PC-9 (cell line): ENCODE measurements around the gene MUC5AC. TPM values are rescaled to one million over a fixed set of nuclear protein-coding genes. Genes with fewer than 3 reads are reported as not detected.

Experiments used
- BruUV-seq: library from RNA; stranded (reverse); fragments of 400-500 nt; replicated peaks from 2 replicates; lab custom pipeline; 2021; lab: Mats Ljungman, UMichigan
- CTCF ChIA-PET: fragments of 300-600 bp; sonication (Branson Sonifier 250); formaldehyde crosslinking; loops from one replicate; lab custom pipeline; 2022; ENCODE audit warnings: antibody characterized with exemption; lab: Charles Lee
- POLR2A ChIA-PET: fragments of 300-600 bp; sonication (Branson Sonifier 250); formaldehyde crosslinking; loops from one replicate; lab custom pipeline; 2022; ENCODE audit warnings: antibody characterized with exemption; ENCODE audit not compliant: unreplicated experiment; lab: Charles Lee
- DNase-seq, 2 experiments: peaks; one replicate each; pipeline versions ENCODE4 v3.0.0 to v3.0.0-alpha.2; 2015 to 2022; ENCODE audit warnings: mixed read lengths in 1 of 2
- H2AFZ ChIP-seq: fragments of 200-600 bp; sonication (generic); 2 replicates; pipeline ENCODE4 v1.8.1; 2017; ENCODE audit warnings: antibody characterized with exemption
- H3F3A ChIP-seq: fragments of 200-600 bp; sonication (generic); 2 replicates; pipeline ENCODE4 v1.8.1; 2017; ENCODE audit warnings: antibody characterized with exemption, mild to moderate bottlenecking, low read depth; ENCODE audit not compliant: insufficient read depth
- H3K27ac ChIP-seq: fragments of 200-600 bp; sonication (generic); 2 replicates; pipeline ENCODE4 v1.6.1; 2016; ENCODE audit warnings: mixed run types
- H3K27me3 ChIP-seq: fragments of 200-600 bp; sonication (generic); 2 replicates; pipeline ENCODE4 v1.6.1; 2016; ENCODE audit warnings: low read depth, mixed run types; ENCODE audit not compliant: insufficient read depth
- H3K36me3 ChIP-seq: fragments of 200-600 bp; sonication (generic); 2 replicates; pipeline ENCODE4 v1.6.1; 2016; ENCODE audit warnings: low read depth, mixed run types
- H3K4me1 ChIP-seq: fragments of 200-600 bp; sonication (generic); replicated peaks from 2 replicates; pipeline ENCODE4 v1.6.1; 2016; ENCODE audit warnings: mixed run types; ENCODE audit not compliant: insufficient read depth
- H3K4me2 ChIP-seq: fragments of 200-600 bp; sonication (generic); 2 replicates; pipeline ENCODE4 v1.6.1; 2017; ENCODE audit warnings: mixed run types
- H3K4me3 ChIP-seq: fragments of 200-600 bp; sonication (generic); 2 replicates; pipeline ENCODE4 v1.6.1; 2016; ENCODE audit warnings: mixed run types
- H3K79me2 ChIP-seq: fragments of 200-600 bp; sonication (generic); 2 replicates; pipeline ENCODE4 v1.6.1; 2017; ENCODE audit warnings: low read depth, mixed run types
- H3K9me2 ChIP-seq: fragments of 200-600 bp; sonication (generic); 2 replicates; pipeline ENCODE4 v1.8.1; 2017; ENCODE audit warnings: mild to moderate bottlenecking; ENCODE audit not compliant: insufficient read depth
- H3K9me3 ChIP-seq: fragments of 200-600 bp; sonication (generic); 2 replicates; pipeline ENCODE4 v1.8.1; 2016; ENCODE audit warnings: low read depth; ENCODE audit not compliant: insufficient read depth
- H4K20me1 ChIP-seq: fragments of 200-600 bp; sonication (generic); 2 replicates; pipeline ENCODE4 v1.8.1; 2017; ENCODE audit not compliant: insufficient read depth
- CTCF ChIP-seq: fragments of 200-600 bp; sonication (generic); conservative IDR thresholded peaks from 2 replicates; pipeline ENCODE4 v1.6.1; 2017; ENCODE audit warnings: mixed run types, antibody characterized with exemption, mild to moderate bottlenecking, moderate library complexity
- EZH2 ChIP-seq: fragments of 200-600 bp; sonication (generic); IDR thresholded peaks from 2 replicates; pipeline ENCODE4 v1.8.0; 2017; ENCODE audit warnings: antibody characterized with exemption, low read depth
- intact Hi-C: fragments of 100-400 bp; cut with micrococcal nuclease; formaldehyde crosslinking; loops from one replicate; pipeline ENCODE4 v1.10.0; 2022; ENCODE audit not compliant: unreplicated experiment
- total RNA-seq: library from RNA; stranded (reverse); gene quantifications from 2 replicates; pipeline ENCODE4 v1.2.3, GENCODE V29; 2021

The MUC5AC gene
- total RNA-seq, 1 experiment from 2014 or later: 0.09 TPM

- Histone ChIP-seq H3F3A (peaks cover 4% of the 10 kb centered on the region; the same call in 1 of the 2 replicates), H3K27ac (no peak overlapping the region)
- BruUV-seq: no TSS peak
These were observed 38.8 kb upstream of the MUC5AC start for GRCh38 chr11:1118755-1119603.

GRCh38 chr11:1119604-1120146 lies 38.1 kb upstream of the MUC5AC start:
- H3K4me1 ChIP-seq: no peaks in the 10 kb centered on the region
- no peaks in the 10 kb centered on the region for H4K20me1 ChIP-seq
- POLR2A ChIA-PET: no interaction called here
- no peak overlapping the region for H3K27ac ChIP-seq
- CTCF ChIA-PET: no interaction called here
- H3K9me2 ChIP-seq: no peaks in the 10 kb centered on the region
- H3K9me3 ChIP-seq: no peaks in the 10 kb centered on the region
- intact Hi-C loops: loop anchor here (10.0 kb wide), 2 partner anchors 65 to 85 kb away; no protein-coding TSS in a partner anchor
- BruUV-seq: no TSS peak
- no peak overlapping the region for H2AFZ ChIP-seq
- H3K79me2 ChIP-seq: no peaks in the 10 kb centered on the region
- no peak for DNase-seq
- TF ChIP-seq EZH2 (no peak), CTCF (no peak)
- no peaks in the 10 kb centered on the region for H3K36me3 ChIP-seq
- H3K27me3 ChIP-seq: no peaks in the 10 kb centered on the region
- H3K4me3 ChIP-seq: no peak overlapping the region
- H3F3A ChIP-seq: no peaks in the 10 kb centered on the region
- no peak overlapping the region for H3K4me2 ChIP-seq

More at GRCh38 chr11:1118755-1119603, 38.8 kb upstream of the MUC5AC start:
- ChIA-PET CTCF (no interaction called here), POLR2A (no interaction called here)
- no peaks in the 10 kb centered on the region for H4K20me1 ChIP-seq
- no peaks in the 10 kb centered on the region for H3K27me3 ChIP-seq
- TF ChIP-seq CTCF (no peak), EZH2 (no peak)
- intact Hi-C loops: loop anchor here (10.0 kb wide), 2 partner anchors 64 to 86 kb away; no protein-coding TSS in a partner anchor
- no peak overlapping the region for H2AFZ ChIP-seq
- no peaks in the 10 kb centered on the region for H3K36me3 ChIP-seq
- no peak overlapping the region for H3K4me3 ChIP-seq
- no peak overlapping the region for H3K4me2 ChIP-seq
- H3K9me3 ChIP-seq: no peaks in the 10 kb centered on the region
- no peak for DNase-seq
- no peaks in the 10 kb centered on the region for H3K79me2 ChIP-seq
- no peaks in the 10 kb centered on the region for H3K4me1 ChIP-seq
- H3K9me2 ChIP-seq: no peaks in the 10 kb centered on the region

GRCh38 chr11:1120532-1121330 lies 37.0 kb upstream of the MUC5AC start:
- TF ChIP-seq CTCF (no peak), EZH2 (no peak)
- POLR2A ChIA-PET: no interaction called here
- H3K9me2 ChIP-seq: no peaks in the 10 kb centered on the region
- no peak for DNase-seq
- no peaks in the 10 kb centered on the region for H3K79me2 ChIP-seq
- H3K27ac ChIP-seq: no peak overlapping the region
- H3K36me3 ChIP-seq: no peaks in the 10 kb centered on the region
- BruUV-seq: no TSS peak
- no peak overlapping the region for H3K4me3 ChIP-seq
- no peaks in the 10 kb centered on the region for H4K20me1 ChIP-seq
- H3K4me1 ChIP-seq: no peaks in the 10 kb centered on the region
- no peaks in the 10 kb centered on the region for H3K9me3 ChIP-seq
- no peaks in the 10 kb centered on the region for H3K27me3 ChIP-seq
- H3F3A ChIP-seq: no peaks in the 10 kb centered on the region
- H2AFZ ChIP-seq: no peak overlapping the region
- H3K4me2 ChIP-seq: no peak overlapping the region
- CTCF ChIA-PET: no interaction called here
- intact Hi-C loops: no loop called here
